Measurements from ENCODE around the gene DNAH14. TPM values are rescaled to one million over a fixed set of nuclear protein-coding genes. Genes with fewer than 3 reads are reported as not detected.

Gene DNAH14
- total and polyA plus RNA-seq, 2 donors (not counting 3 experiments of a cell fraction or from before 2014, with no cell fraction given): 1.5 to 7.1 TPM

GRCh38 chr1:225253173-225253572 lies 323.7 kb downstream of the DNAH14 start:
- Histone ChIP-seq H3K9ac (replicated peaks; ENCODE audit: extremely low read depth, insufficient read depth, low read length) (no peak overlapping the region), H3K4me1 (ENCODE audit: control insufficient read depth, extremely low read depth, insufficient read depth, low read length) (no peaks in the 10 kb centered on the region), H3K4me3 (replicated peaks in 1 of 3; ENCODE audit: insufficient read depth in 1 of 3, low read depth in 1 of 3, low read length in 3 of 3) (no peak overlapping the region), H4K20me1 (replicated peaks; ENCODE audit: control insufficient read depth, extremely low read depth, insufficient read depth, low read length) (no peaks in the 10 kb centered on the region), H3K27ac (ENCODE audit: insufficient read depth, low read depth, low read length) (no peak overlapping the region), H3K79me2 (ENCODE audit: control insufficient read depth, insufficient read depth, low read length) (no peaks in the 10 kb centered on the region), H3K9me3 (replicated peaks; ENCODE audit: control insufficient read depth, insufficient read depth, low read length) (no peaks in the 10 kb centered on the region), H3K9me1 (replicated peaks; ENCODE audit: control insufficient read depth, extremely low read depth, insufficient read depth, low read length) (no peaks in the 10 kb centered on the region), H3K36me3 (ENCODE audit: control insufficient read depth in 2 of 2, extremely low read depth in 1 of 2, insufficient read depth in 2 of 2, low read length in 2 of 2) (no peaks in the 10 kb centered on the region), H2AFZ (ENCODE audit: low read depth, low read length) (no peak overlapping the region), H3K27me3 (ENCODE audit: control insufficient read depth in 2 of 2, insufficient read depth in 2 of 2, low read length in 2 of 2) (no peaks in the 10 kb centered on the region), H3K4me2 (ENCODE audit: insufficient read depth, low read length) (no peak overlapping the region)
- DNase-seq (ENCODE audit: low read depth, low spot score) (no peak), FAIRE-seq (no peak)
- ChIA-PET POLR2A (no interaction called here), CTCF (interaction anchor here (0.9 to 1.0 kb wide), 2 partner anchors 11 to 331 kb away, joined by 4 to 6 read pairs; no protein-coding TSS in a partner anchor)
- intact Hi-C loops (cut with micrococcal nuclease): no loop called here
- dilution Hi-C loops (cut with MboI; ENCODE audit: extremely low pct_ligation_motif_present, low sequenced_read_pairs): no loop called here
- TF ChIP-seq EZH2 (IDR thresholded peaks at IDR 0.05; ENCODE audit: borderline replicate concordance, low read depth, low read length, severe bottlenecking) (no peak), POLR2A (IDR thresholded peaks at IDR 0.05; ENCODE audit: low read depth, low read length) (no peak), MAX (IDR thresholded peaks at IDR 0.05; ENCODE audit: insufficient read depth, insufficient read length) (no peak), GATA2 (IDR thresholded peaks at IDR 0.05; ENCODE audit: insufficient read depth, insufficient read length, low read depth, low read length) (no peak), JUN (IDR thresholded peaks at IDR 0.05; ENCODE audit: borderline replicate concordance, insufficient read depth, insufficient read length, low read depth) (no peak), CTCF (IDR thresholded peaks at IDR 0.05; ENCODE audit: extremely low read depth in 1 of 2, insufficient read depth in 1 of 2, low read depth in 1 of 2, low read length in 2 of 2) (no peak), POLR2AphosphoS5 (IDR thresholded peaks at IDR 0.05; ENCODE audit: insufficient read depth, low read depth, low read length) (no peak), MYC (IDR thresholded peaks at IDR 0.05; ENCODE audit: low read depth, low read length) (no peak), FOS (IDR thresholded peaks at IDR 0.05; ENCODE audit: borderline replicate concordance, insufficient read depth, low read length) (no peak)
- BruUV-seq (replicated peaks): no TSS peak

Measured in endothelial cell of umbilical vein (primary cell).